Astrocyte (in vitro differentiated cells and primary cell): Measurements from ENCODE around the gene VSTM2B. TPM values are rescaled to one million over a fixed set of nuclear protein-coding genes. Genes with fewer than 3 reads are reported as not detected.

Experiments
- DNase-seq: peaks from one replicate; pipeline ENCODE4 v3.0.0-alpha.2; 2010; ENCODE audit warnings: low read depth
- FAIRE-seq: peaks from 2 replicates; lab custom pipeline; 2011; peaks lifted over from hg19 to GRCh38; lab: Jason Lieb, UNC
- H2AFZ ChIP-seq: 2 replicates; pipeline ENCODE4 v1.6.0; 2012; ENCODE audit warnings: low read depth, low read length, inconsistent platforms
- H3K27ac ChIP-seq: 2 replicates; pipeline ENCODE4 v1.5.1; 2011; ENCODE audit warnings: low read depth, low read length, inconsistent platforms
- H3K27me3 ChIP-seq: 2 replicates; pipeline ENCODE4 v1.6.0; 2011; ENCODE audit warnings: low read length, inconsistent platforms; ENCODE audit not compliant: insufficient read depth
- H3K36me3 ChIP-seq: 2 replicates; pipeline ENCODE4 v1.5.1; 2011; ENCODE audit warnings: low read length, inconsistent platforms; ENCODE audit not compliant: insufficient read depth
- H3K4me1 ChIP-seq: 2 replicates; pipeline ENCODE4 v1.5.1; 2011; ENCODE audit warnings: low read length, inconsistent platforms; ENCODE audit not compliant: insufficient read depth
- H3K4me2 ChIP-seq: 2 replicates; pipeline ENCODE4 v1.6.0; 2012; ENCODE audit warnings: low read length, inconsistent platforms
- H3K4me3 ChIP-seq: 2 replicates; pipeline ENCODE4 v1.5.1; 2011; ENCODE audit warnings: low read depth, mild to moderate bottlenecking, low read length, inconsistent platforms; ENCODE audit not compliant: insufficient read depth
- H3K79me2 ChIP-seq: 2 replicates; pipeline ENCODE4 v1.6.0; 2012; ENCODE audit warnings: mild to moderate bottlenecking, low read length, inconsistent platforms; ENCODE audit not compliant: insufficient read depth
- H3K9ac ChIP-seq: 2 replicates; pipeline ENCODE4 v1.6.0; 2012; ENCODE audit warnings: mild to moderate bottlenecking, low read length, inconsistent platforms
- H3K9me3 ChIP-seq: 2 replicates; pipeline ENCODE4 v1.5.1; 2012; ENCODE audit warnings: low read depth, mild to moderate bottlenecking, low read length, inconsistent platforms; ENCODE audit not compliant: insufficient read depth
- H4K20me1 ChIP-seq: 2 replicates; pipeline ENCODE4 v1.6.0; 2012; ENCODE audit warnings: low read length, inconsistent platforms; ENCODE audit not compliant: insufficient read depth
- H3K27ac Mint-ChIP-seq: one replicate; pipeline ENCODE4 v1.8.0; 2021; ENCODE audit warnings: mild to moderate bottlenecking, mixed read lengths; ENCODE audit not compliant: unreplicated experiment
- H3K27me3 Mint-ChIP-seq: one replicate; pipeline ENCODE4 v1.8.0; 2021; ENCODE audit warnings: low read depth, mixed read lengths; ENCODE audit not compliant: unreplicated experiment
- H3K36me3 Mint-ChIP-seq: one replicate; pipeline ENCODE4 v1.8.0; 2021; ENCODE audit warnings: low read depth, mixed read lengths; ENCODE audit not compliant: unreplicated experiment
- H3K4me1 Mint-ChIP-seq: one replicate; pipeline ENCODE4 v1.8.0; 2021; ENCODE audit warnings: low read depth, mixed read lengths; ENCODE audit not compliant: unreplicated experiment
- H3K4me3 Mint-ChIP-seq: one replicate; pipeline ENCODE4 v1.8.0; 2021; ENCODE audit warnings: mild to moderate bottlenecking, moderate library complexity, mixed read lengths; ENCODE audit not compliant: unreplicated experiment
- H3K9me3 Mint-ChIP-seq: one replicate; pipeline ENCODE4 v1.8.0; 2021; ENCODE audit warnings: mild to moderate bottlenecking, mixed read lengths; ENCODE audit not compliant: unreplicated experiment
- CTCF ChIP-seq: IDR thresholded peaks from 2 replicates; pipeline ENCODE4 v1.5.1; 2011; ENCODE audit warnings: low read depth, mild to moderate bottlenecking, inconsistent platforms, low read length, moderate library complexity; ENCODE audit not compliant: insufficient read depth
- EZH2 ChIP-seq: IDR thresholded peaks from 2 replicates; pipeline ENCODE4 v1.6.1; 2012; ENCODE audit warnings: mild to moderate bottlenecking, low read length, inconsistent platforms; ENCODE audit not compliant: insufficient read depth
- total RNA-seq: library from RNA; stranded (reverse); gene quantifications from 2 replicates; pipeline ENCODE4 v1.2.1, GENCODE V29; 2021

The VSTM2B gene
- total RNA-seq, 1 donor from 2014 or later, result not detected

GRCh38 chr19:29579308-29579910 is 53.6 kb downstream of the VSTM2B start:
- Mint-ChIP-seq H3K4me3 (no peak overlapping the region), H3K27ac (no peak overlapping the region), H3K27me3 (peaks cover 36% of the 10 kb centered on the region), H3K9me3 (no peaks in the 10 kb centered on the region), H3K4me1 (peaks cover 27% of the 10 kb centered on the region), H3K36me3 (no peaks in the 10 kb centered on the region)
- TF ChIP-seq CTCF (no peak), EZH2 (no peak)
- H3K79me2 ChIP-seq, result no peaks in the 10 kb centered on the region
- H3K4me3 ChIP-seq, result no peak overlapping the region
- no peak for DNase-seq
- H2AFZ ChIP-seq, result no peak overlapping the region
- H3K4me2 ChIP-seq, result no peak overlapping the region
- H3K9me3 ChIP-seq, result peaks cover 3% of the 10 kb centered on the region
- no peak overlapping the region for H3K27ac ChIP-seq
- peaks cover 7% of the 10 kb centered on the region for H3K4me1 ChIP-seq
- H3K36me3 ChIP-seq, result no peaks in the 10 kb centered on the region
- FAIRE-seq, result no peak
- no peak overlapping the region for H3K9ac ChIP-seq
- peaks cover 2% of the 10 kb centered on the region for H3K27me3 ChIP-seq
- H4K20me1 ChIP-seq, result no peaks in the 10 kb centered on the region

- H3K4me1 Mint-ChIP-seq, result peaks cover 30% of the 10 kb centered on the region
- Histone ChIP-seq H3K9me3 (peaks cover 3% of the 10 kb centered on the region), H2AFZ (no peak overlapping the region), H4K20me1 (no peaks in the 10 kb centered on the region), H3K4me1 (peaks cover 7% of the 10 kb centered on the region), H3K27ac (no peak overlapping the region), H3K4me2 (no peak overlapping the region), H3K27me3 (no peaks in the 10 kb centered on the region), H3K4me3 (no peak overlapping the region), H3K79me2 (no peaks in the 10 kb centered on the region), H3K9ac (no peak overlapping the region), H3K36me3 (no peaks in the 10 kb centered on the region)
- H3K9me3 Mint-ChIP-seq, result no peaks in the 10 kb centered on the region
- peaks cover 19% of the 10 kb centered on the region for H3K27me3 Mint-ChIP-seq
- H3K27ac Mint-ChIP-seq, result no peak overlapping the region
- FAIRE-seq (no peak), DNase-seq (no peak)
- TF ChIP-seq EZH2 (no peak), CTCF (no peak)
- H3K4me3 Mint-ChIP-seq, result no peak overlapping the region
- H3K36me3 Mint-ChIP-seq, result no peaks in the 10 kb centered on the region
Observed at GRCh38 chr19:29581398-29581797, 55.6 kb downstream of the VSTM2B start.
